Activated CD4-positive, CD25-positive, alpha-beta regulatory T cell treated with anti-CD3 and anti-CD28 coated beads, Interleukin-2, amount 50 U/mL, for 24 hours (primary cell): ENCODE results near the gene XRN2.
"Not testable (repeated sequence)": the region's sequence is repeated elsewhere in the genome, so short reads cannot be mapped to it uniquely, and the experiment has no call there.

ENCODE experiments used
- ATAC-seq, 2 donors: fragments of 150-1000 bp; cut with Tn5 transposase; one replicate each; pipeline ENCODE4 v1.10.0; 2021; ENCODE audit warnings: mild to moderate bottlenecking in 1 of 2, moderate library complexity in 1 of 2

Gene XRN2

DNA sequence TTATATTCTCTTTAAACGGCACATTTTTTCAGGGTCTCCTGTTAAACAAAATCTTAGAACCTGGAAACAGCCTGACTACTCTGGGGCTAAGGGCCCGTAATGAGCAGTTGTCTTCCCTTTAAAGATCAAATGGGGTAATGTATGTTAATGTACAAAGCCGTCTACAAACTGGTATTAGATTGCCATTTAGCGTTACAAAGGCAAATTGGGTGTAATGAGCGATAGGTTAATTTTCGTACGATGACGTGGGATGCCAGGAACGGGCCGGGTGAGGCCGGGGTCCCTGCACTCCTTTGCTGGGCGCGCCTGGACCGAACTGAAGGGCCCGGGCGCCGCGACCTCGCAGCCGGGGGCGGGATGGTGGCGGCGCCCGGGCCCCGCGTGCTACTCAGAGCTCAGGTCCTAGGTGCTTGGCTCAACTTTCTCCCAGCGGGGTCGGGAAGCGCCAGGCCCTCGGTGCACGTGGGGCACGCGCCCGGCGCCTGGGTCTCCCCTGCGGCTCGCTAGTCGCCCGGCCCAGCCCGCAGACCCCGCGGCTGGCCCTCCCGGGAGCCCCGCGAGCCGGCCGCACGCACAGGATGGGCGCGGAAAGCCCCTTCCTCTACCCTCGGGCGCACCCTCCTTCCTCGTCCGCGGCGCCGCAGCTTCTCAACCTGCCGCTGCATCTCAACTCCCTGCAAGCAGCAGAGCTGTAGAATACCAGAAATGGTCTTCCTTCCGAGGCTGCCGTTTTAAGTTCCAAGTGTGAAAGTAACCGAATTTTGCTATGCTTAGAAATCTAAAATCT, 88.2 kb downstream of the XRN2 start:
- ATAC-seq, result no peak

- no peak for ATAC-seq
These were observed 88.8 kb downstream of the XRN2 start for GRCh38 chr20:21391972-21392352.

GRCh38 chr20:21393166-21393565, 90.0 kb downstream of the XRN2 start:
- no peak for ATAC-seq

GRCh38 chr20:21393816-21394519, 90.8 kb downstream of the XRN2 start:
- ATAC-seq, result no peak

GRCh38 chr20:21394551-21394950, 91.4 kb downstream of the XRN2 start:
- ATAC-seq, result no peak

DNA sequence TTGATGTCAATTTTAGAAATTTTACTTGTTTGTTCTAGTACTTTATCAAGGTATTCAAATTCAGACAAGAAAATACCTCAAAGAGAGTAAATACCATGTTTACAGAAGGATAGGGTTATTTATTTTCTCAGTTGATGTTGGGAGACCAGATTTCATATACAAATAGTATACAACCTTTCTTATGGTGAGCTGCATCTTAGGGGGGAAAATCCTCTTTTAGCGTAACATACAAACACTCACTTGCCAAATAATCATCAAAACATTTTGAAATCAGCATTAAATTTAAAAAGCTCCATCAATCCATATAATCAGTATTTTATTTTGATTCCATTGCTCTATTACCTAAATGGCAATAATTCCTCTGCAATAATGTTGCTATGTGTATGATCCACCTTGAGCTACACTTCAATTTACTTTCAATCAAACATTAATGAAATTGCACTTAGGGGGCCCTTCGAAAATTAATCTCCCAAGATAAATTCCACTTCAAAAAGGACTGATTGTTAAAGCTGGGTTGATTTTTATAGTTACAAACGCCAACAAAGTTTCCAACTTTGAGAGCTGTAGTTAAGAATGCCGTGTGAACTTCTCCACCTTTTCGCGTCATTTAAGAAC, 92.0 kb downstream of the XRN2 start:
- ATAC-seq, result no peak

DNA sequence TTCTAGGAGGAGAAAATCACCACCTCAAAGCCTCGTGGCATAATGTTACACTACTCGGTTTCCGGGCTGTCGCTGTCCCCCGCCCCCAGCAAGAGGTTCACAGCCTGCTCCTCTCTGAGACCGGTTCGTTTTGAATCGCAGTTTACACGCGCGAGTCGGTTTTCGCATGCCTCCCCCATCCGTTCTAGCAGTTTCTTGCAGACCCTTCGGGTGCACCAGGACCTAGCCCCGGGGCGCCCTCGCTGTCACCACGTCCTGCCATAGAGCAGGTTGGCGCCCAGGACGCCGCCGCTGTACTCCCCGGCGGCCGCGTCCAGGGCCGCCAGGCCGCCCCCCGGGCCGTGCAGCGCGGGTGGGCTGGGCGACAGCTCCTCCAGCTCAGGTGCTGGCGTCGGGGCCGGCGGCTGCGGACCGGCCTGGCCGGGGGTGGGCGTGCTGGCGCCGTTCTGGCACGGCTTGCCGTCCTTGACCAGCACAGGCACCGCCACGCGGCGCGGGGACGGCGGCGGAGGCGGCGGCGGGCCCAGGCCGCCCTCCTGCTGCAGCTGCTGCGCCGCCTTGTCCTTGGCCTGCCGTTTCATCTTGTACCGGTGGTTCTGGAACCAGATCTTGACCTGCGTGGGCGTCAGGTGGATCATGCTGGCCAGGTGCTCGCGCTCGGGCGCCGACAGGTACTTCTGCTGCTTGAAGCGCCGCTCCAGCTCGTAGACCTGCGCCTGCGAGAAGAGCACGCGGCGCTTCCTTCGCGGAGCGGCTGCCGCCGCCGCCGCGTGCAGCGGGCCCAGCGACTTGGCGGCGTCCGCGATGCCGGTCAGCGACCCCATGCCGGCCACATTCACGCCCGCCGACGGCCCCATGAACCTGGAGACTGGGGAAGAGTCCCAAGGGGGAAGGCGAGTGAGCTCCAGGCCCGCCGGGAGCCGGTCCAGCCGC, 92.8 kb downstream of the XRN2 start:
- peak; percentile 44 to 45 for ATAC-seq

DNA sequence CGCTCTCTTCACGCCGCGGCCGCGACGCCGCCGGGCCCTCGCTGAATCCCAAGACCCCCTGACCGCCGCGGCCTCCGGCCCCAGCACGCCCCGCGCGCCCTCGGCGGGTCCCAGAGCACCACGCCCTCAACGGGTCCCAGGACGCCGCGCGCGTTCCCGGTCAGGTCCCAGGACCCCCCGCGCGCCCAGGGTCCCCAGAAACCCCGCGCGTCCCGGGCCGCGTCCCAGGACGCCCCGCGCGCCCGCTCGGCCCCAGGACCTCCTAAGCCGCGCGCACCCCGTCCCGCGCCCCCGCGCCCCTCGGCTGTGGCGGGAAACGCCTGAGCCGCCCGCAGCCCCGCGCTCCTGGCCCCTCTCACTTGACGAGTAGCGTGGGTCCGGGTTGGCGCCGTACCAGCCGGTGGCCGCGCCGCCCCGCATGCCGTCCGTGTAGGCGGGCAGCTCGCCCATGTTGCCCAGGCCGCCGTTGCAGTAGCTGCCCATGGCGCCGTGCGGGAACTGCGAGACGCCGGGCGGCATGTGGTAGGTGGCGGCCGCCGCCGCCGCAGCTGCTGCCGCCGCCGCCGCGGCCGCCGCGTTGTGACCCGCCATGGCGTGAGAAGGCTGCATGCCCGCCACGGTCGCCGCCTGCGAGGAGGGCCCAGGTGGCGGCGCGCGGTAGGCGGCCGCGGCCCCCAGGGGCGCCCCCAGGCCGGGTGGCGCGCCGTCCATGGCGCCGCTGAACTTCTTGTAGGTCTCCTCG, 93.6 kb downstream of the XRN2 start:
- peak in 1 of 2 donors; percentile 38 for ATAC-seq

- ATAC-seq, result no peak
These were observed 94.4 kb downstream of the XRN2 start, which contains the start of gene NKX2-4 for GRCh38 chr20:21397341-21398108. Gene NKX2-4, minus strand, starts transcription at chr20:21397526. Its CDS starts 127 bp downstream, at chr20:21397399.

GRCh38 chr20:21398109-21399004, 95.2 kb downstream of the XRN2 start:
- no peak for ATAC-seq

- ATAC-seq, result no peak
These were observed 95.9 kb downstream of the XRN2 start for GRCh38 chr20:21399005-21399475.

DNA sequence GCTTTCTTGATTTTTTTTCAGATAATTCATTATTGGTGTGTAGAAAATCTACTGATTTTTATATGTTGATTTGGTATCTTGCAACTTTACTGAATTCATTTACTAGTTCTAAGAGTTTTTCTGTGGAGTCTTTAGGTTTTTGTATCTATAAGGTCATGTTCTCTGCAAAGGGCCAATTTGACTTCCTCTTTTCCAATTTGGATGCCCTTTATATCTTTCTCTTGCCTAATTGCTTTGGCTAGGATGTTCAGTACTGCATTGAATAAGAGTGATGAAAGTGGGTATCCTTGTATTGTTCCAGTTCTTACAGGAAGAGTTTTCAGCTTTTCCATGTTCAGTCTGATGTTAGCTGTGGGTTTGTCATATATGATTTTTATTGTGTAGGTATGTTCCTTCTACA, 108.6 kb downstream of the XRN2 start:
- ATAC-seq, result no peak

GRCh38 chr20:21413996-21414395, 110.9 kb downstream of the XRN2 start:
- ATAC-seq, result not testable (repeated sequence)

DNA sequence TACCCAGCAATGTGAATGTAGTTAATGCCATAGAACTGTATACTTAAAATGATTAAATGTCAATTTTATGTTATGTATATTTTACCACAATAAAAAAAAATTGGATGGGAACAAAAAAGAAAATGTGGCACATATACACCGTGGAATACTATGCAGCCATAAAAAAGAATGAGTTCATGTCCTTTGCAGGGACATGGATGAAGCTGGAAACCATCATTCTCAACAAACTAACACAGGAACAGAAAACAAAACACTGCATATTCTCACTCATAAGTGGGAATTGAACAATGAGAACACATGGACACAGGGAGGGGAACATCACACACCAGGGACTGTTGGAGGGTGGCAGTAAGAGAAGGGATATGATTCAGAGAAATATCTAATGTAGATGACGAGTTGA, 116.0 kb downstream of the XRN2 start:
- not testable (repeated sequence) for ATAC-seq

DNA sequence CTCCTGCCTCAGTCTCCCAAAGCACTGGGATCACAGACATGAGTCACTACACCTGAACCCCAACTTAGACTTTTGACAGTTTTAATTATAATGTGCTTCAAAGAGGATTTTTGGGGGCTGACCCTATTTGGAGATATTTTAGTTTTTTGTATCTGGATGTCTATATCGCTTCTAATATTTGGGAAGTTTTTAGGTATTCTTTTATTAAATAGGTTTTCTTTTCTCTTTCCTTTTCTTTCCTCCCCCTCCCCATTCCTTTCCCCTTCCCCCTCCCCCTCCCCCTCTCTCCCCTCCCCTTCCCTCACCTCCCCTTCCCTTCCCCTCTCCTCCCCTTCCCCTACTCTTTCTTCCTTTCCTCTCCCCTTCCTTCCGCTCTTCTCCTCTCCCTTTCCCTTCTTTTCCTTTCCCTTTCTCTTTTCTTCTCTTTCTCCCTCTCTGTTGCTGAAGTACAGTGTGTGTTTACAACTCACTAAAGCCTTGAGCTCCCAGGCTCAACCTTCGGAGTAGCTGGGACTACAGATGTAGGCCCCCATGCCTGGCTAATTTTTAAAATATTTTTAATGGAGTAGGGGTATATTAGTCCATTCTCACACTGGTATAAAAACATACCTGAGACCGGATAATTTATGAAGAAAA, 118.6 kb downstream of the XRN2 start:
- ATAC-seq, result no peak

DNA sequence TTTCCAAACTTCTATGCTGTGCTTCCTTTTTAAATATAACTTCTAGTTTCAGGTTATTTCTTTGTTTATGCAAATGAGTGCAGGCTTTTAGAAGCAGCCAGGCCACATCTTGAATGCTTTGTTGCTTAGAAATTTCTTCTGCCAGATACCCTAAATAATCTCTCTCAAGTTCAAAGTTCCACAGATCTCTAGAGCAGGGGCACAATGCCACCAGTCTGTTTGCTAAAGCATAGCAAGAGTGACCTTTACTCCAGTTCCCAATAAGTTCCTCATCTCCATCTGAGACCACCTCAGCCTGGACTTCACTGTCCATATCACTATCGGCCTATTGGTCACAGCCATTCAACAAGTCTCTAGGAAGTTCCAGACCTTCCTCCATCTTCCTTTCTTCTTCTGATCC, 120.6 kb downstream of the XRN2 start:
- ATAC-seq, result not testable (repeated sequence)

- no peak for ATAC-seq
These were observed 121.7 kb downstream of the XRN2 start for GRCh38 chr20:21424846-21425245.

- no peak for ATAC-seq
These were observed 126.9 kb downstream of the XRN2 start for GRCh38 chr20:21430020-21430419.

DNA sequence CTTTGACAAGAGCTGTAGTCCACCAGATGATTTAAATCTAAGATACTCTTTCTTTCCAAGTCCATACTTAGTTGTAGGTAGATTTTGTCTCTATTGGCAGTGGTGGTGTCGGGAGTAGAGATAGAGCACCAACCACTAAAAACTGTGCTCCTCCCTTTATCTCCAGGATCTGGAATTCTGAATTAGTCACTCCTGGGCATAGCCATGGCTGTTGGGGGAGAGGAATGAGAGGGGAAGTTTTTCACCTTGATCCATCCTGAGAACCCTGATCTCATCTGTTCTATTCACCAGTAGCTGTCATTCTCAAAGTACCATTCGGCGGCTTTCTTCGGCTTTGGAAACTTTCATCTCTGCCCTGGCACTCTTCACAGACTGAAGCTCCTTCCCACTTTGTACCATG, 129.8 kb downstream of the XRN2 start:
- ATAC-seq, result no peak
